ENCODE measurements around the gene APOB. TPM values are rescaled to one million over a fixed set of nuclear protein-coding genes. Genes with fewer than 3 reads are reported as not detected.

Gene APOB
- total RNA-seq, 1 experiment from 2014 or later, result not detected

DNA sequence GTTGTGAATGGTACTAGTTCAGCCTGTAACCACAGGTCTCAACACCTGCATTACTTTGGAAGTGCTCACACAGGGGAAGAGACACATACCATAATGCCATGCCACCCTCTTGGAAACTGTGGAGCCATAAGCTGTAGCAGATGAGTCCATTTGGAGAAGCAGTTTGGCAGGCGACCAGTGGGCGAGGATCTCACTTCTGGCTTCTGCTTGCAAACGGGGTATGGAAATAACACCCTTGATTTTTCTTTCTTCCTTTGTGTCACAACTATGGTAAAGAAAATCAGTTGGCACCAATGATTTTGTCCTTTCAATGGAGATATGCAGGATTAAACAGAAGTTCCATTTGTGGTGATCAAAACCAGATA lies 28.6 kb downstream of the APOB start:
- ATAC-seq, result no peak

DNA sequence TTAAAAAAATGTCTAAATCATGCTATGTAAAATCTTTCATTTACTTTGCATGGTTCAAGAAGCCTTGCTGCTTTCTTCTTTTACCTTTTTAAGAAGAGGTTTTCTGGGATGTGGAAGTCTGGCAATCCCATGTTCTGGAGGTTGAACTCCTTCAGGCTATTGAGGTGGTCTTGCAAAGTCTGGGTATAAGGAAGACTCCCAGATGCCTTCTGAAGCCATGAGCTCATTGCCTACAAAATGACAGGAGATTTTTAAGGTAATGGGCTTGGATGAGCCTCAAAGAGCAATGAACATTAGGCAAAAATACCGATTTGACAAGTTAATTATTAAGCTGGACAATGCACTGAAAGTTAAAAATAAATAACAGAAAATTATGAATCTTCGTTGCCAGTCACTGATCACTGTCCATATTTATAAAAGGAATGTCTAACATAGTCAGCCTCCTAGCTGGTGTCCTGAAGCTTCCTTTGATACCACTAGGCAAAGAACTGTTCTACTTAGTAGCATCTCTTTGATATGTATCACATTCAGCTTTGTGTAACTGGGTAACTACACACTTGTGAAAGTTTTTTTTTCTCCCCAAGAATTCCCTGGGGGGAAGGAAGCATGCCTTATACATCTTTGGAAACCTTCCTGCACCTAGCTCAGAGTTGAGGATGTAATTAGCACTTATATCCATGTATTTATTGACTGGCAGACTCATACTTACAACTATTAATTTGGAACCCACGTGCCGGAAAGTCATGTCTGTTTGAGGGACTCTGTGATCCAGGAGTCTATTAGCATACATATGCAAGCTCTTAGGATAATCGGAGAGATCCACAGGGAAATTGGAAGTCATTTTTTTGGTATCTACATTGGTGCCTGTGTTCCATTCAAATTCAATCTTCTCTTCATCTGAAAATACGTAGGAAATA lies 29.3 kb downstream of the APOB start:
- intact Hi-C loops (cut with micrococcal nuclease), result no loop called here

More for the DNA sequence above, 28.6 kb downstream of the APOB start:
- Histone ChIP-seq H3K9me2 (replicated peaks; ENCODE audit: low read length) (no peaks in the 10 kb centered on the region), H3K9ac (ENCODE audit: low read length) (no peak overlapping the region), H3K9me3 (ENCODE audit: low read length) (no peaks in the 10 kb centered on the region), H3K4me2 (ENCODE audit: low read length) (no peak overlapping the region), H3K4me3 (ENCODE audit: low read length) (no peak overlapping the region), H4K20me1 (ENCODE audit: low read length) (no peaks in the 10 kb centered on the region), H3K36me3 (ENCODE audit: low read depth, low read length) (no peaks in the 10 kb centered on the region), H3K27ac (ENCODE audit: low read length) (no peak overlapping the region), H3F3A (ENCODE audit: low read length, unreplicated experiment) (no peaks in the 10 kb centered on the region), H3K79me2 (ENCODE audit: low read length) (no peaks in the 10 kb centered on the region), H3K27me3 (ENCODE audit: low read length) (peaks cover 2% of the 10 kb centered on the region; the same call in 1 of the 2 replicates), H3K4me1 (ENCODE audit: insufficient read depth, low read length) (no peaks in the 10 kb centered on the region), H2AFZ (ENCODE audit: low read length) (no peak overlapping the region)
- ChIA-PET POLR2A (ENCODE audit: unreplicated experiment) (no interaction called here), CTCF (no interaction called here)
- BruUV-seq (replicated peaks), result no TSS peak
- DNase-seq, result no peak
- TF ChIP-seq EZH2 (IDR thresholded peaks at IDR 0.05; ENCODE audit: low read length, unreplicated experiment) (no peak), EZH2phosphoT487 (IDR thresholded peaks at IDR 0.05; ENCODE audit: borderline replicate concordance, low read length) (no peak)
- TF ChIP-seq, protein P1, sequence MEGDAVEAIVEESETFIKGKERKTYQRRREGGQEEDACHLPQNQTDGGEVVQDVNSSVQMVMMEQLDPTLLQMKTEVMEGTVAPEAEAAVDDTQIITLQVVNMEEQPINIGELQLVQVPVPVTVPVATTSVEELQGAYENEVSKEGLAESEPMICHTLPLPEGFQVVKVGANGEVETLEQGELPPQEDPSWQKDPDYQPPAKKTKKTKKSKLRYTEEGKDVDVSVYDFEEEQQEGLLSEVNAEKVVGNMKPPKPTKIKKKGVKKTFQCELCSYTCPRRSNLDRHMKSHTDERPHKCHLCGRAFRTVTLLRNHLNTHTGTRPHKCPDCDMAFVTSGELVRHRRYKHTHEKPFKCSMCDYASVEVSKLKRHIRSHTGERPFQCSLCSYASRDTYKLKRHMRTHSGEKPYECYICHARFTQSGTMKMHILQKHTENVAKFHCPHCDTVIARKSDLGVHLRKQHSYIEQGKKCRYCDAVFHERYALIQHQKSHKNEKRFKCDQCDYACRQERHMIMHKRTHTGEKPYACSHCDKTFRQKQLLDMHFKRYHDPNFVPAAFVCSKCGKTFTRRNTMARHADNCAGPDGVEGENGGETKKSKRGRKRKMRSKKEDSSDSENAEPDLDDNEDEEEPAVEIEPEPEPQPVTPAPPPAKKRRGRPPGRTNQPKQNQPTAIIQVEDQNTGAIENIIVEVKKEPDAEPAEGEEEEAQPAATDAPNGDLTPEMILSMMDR (conservative IDR thresholded peaks at IDR 0.05; ENCODE audit: low read depth, low read length), result no peak
- intact Hi-C loops (cut with micrococcal nuclease), result no loop called here

More for the DNA sequence above, 29.3 kb downstream of the APOB start:
- H3K79me2 ChIP-seq (ENCODE audit: low read length), result no peaks in the 10 kb centered on the region
- TF ChIP-seq EZH2 (IDR thresholded peaks at IDR 0.05; ENCODE audit: low read length, unreplicated experiment) (no peak), EZH2phosphoT487 (IDR thresholded peaks at IDR 0.05; ENCODE audit: borderline replicate concordance, low read length) (no peak)
- TF ChIP-seq, protein P1 (conservative IDR thresholded peaks at IDR 0.05; ENCODE audit: low read depth, low read length), result no peak
- no peaks in the 10 kb centered on the region for H3K4me1 ChIP-seq (ENCODE audit: insufficient read depth, low read length)
- no peaks in the 10 kb centered on the region for H3F3A ChIP-seq (ENCODE audit: low read length, unreplicated experiment)
- no peak for DNase-seq
- no peaks in the 10 kb centered on the region for H3K9me3 ChIP-seq (ENCODE audit: low read length)
- BruUV-seq (replicated peaks), result no TSS peak
- H3K4me3 ChIP-seq (ENCODE audit: low read length), result no peak overlapping the region
- ChIA-PET CTCF (no interaction called here), POLR2A (ENCODE audit: unreplicated experiment) (no interaction called here)
- H3K4me2 ChIP-seq (ENCODE audit: low read length), result no peak overlapping the region
- H3K9me2 ChIP-seq (replicated peaks; ENCODE audit: low read length), result no peaks in the 10 kb centered on the region
- no peaks in the 10 kb centered on the region for H4K20me1 ChIP-seq (ENCODE audit: low read length)
- peaks cover 4% of the 10 kb centered on the region; the same call in 1 of the 2 replicates for H3K27me3 ChIP-seq (ENCODE audit: low read length)
- H3K36me3 ChIP-seq (ENCODE audit: low read depth, low read length), result no peaks in the 10 kb centered on the region
- no peak overlapping the region for H2AFZ ChIP-seq (ENCODE audit: low read length)
- H3K9ac ChIP-seq (ENCODE audit: low read length), result no peak overlapping the region
- H3K27ac ChIP-seq (ENCODE audit: low read length), result no peak overlapping the region
- no peak for ATAC-seq

All from PC-3 (cell line).